ENCODE results near the gene EIF4G2.

GRCh38 chr11:10809373-10810160 lies 841 bp upstream of the EIF4G2 start:
- TF ChIP-seq CTCF (IDR thresholded peaks at IDR 0.05; ENCODE audit: borderline replicate concordance, extremely low read depth, low read length, poor library complexity, severe bottlenecking) (no peak), EZH2 (IDR thresholded peaks at IDR 0.05; ENCODE audit: borderline replicate concordance, low read depth, low read length, severe bottlenecking) (no peak)
